Psoas muscle (tissue), 8 donors: ENCODE measurements around the gene RLN2. TPM values are rescaled to one million over a fixed set of nuclear protein-coding genes. Genes with fewer than 3 reads are reported as not detected.

Experiments used
- ATAC-seq, 4 donors: fragments of 200-7000 bp; cut with Tn5 transposase; one replicate each; pipeline ENCODE4 v1.9.1; 2020; ENCODE audit warnings: moderate library complexity in 3 of 4, mild to moderate bottlenecking in 2 of 4
- DNase-seq, 2 donors: peaks; one replicate each; pipeline ENCODE4 v3.0.0-alpha.2; 2020
- H3K27ac ChIP-seq: fragments of 200-600 bp; one replicate; pipeline ENCODE4 v1.8.0; 2022
- H3K27me3 ChIP-seq, 3 donors: fragments of 200-600 bp in 1 of 3; one replicate each; pipeline versions ENCODE4 v1.6.1 to v1.8.0; 2013 to 2022; ENCODE audit warnings: low read length in 2 of 3, mild to moderate bottlenecking in 2 of 3, moderate library complexity in 1 of 3; ENCODE audit not compliant: insufficient read depth in 3 of 3
- H3K36me3 ChIP-seq, 2 donors: fragments of 200-600 bp in 1 of 2; one replicate each; pipeline versions ENCODE4 v1.6.1 to v1.8.0; 2013 to 2022; ENCODE audit warnings: low read depth in 1 of 2, mild to moderate bottlenecking in 1 of 2, moderate library complexity in 1 of 2; ENCODE audit not compliant: insufficient read depth in 1 of 2
- H3K4me1 ChIP-seq: fragments of 200-600 bp; one replicate; pipeline ENCODE4 v1.8.0; 2022
- H3K4me3 ChIP-seq: fragments of 200-600 bp; one replicate; pipeline ENCODE4 v1.8.0; 2022; ENCODE audit warnings: mild to moderate bottlenecking
- H3K9me3 ChIP-seq: fragments of 200-600 bp; one replicate; pipeline ENCODE4 v1.8.0; 2022
- WGBS, 3 donors: extraction: QIAGEN DNeasy Blood & Tissue Kit; methylation state at CpG; one replicate each; pipeline versions ENCODE4 v1.1.6 to v1.1.7; 2013; 5-methylcytosine and 5-hydroxymethylcytosine counted together
- intact Hi-C, 2 donors: fragments of 100-400 bp; cut with DNase I; formaldehyde crosslinking; loops; one replicate each; pipeline versions ENCODE4 v1.11.0 to v1.14.2; 2022
- polyA plus RNA-seq, 3 donors: library from polyadenylated mRNA; stranded (reverse); fragments of 200-250 nt; gene quantifications; one replicate each; pipeline ENCODE4 v1.2.3, GENCODE V29; 2013
- total RNA-seq, 4 donors: library from RNA; stranded (reverse); fragmentation: NEBNext Ultra II Directional in 2 of 4; extraction: Animal tissue kit (Norgen Biotek cat#: 25700) in 2 of 4; gene quantifications; one replicate each; pipeline versions ENCODE4 v1.2.1 to v1.2.4, GENCODE V29; 2021 to 2023
- TF ChIP-seq, protein P1 (sequence below): fragments of 200-600 bp; IDR thresholded peaks from one replicate; pipeline ENCODE4 v1.8.0; 2022; ENCODE audit warnings: antibody characterized with exemption
- donor health status: healthy with polysubstance abuse.
- donor health status: DM: no; HTN: no; CAD: no; lungs with moderate emphysema.
- donor health status: Bipolar disorder and iron deficiency.
- donor health status: healthy.
- donor health status: DM: yes; HTN: yes; CAD: no.
- donor health status: DM: no; HTN: no; CAD: no.
- donor health status: DM: no; HTN: no; CAD: no.
- donor health status: DM: yes; HTN: yes; CAD: no.

Gene RLN2
- total and polyA plus RNA-seq, 7 donors: 0.17 TPM; not detected in 6

DNA sequence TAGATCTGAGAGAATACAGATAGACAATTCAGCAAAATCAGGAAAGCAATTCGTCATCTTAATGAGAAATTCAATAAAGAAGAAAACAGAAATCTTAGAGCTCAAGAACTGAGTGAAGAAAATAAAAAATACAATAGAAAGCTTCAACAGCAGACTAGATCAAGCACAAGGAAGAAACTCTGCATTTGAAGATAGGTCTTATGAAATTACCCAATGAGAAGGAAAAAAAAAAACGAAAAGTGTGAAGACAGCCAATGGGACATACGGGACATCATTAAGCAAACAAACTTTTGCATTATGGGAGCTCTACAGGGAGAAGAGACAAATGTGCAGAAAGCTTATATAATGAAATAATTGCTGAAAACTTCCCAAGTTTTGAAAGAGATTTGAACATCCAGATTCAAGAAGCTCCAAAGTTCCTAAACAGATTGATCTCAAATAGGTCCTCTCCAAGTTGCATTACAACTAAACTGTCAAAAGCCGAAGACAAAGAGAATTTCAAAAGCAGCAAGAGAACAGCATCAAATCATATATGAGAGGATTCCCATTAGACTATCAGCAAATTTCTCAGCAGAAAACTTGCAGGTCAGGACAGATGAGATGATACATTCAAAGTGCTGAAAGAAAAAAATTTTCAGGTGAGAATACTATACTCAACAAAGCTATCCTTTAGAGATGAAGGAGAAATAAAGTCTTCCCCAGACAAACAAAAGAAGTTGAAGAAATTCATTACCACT lies 10.8 kb upstream of the RLN2 start:
- H3K27me3 ChIP-seq: no peaks in the 10 kb centered on the region
- H3K9me3 ChIP-seq: peaks cover 19% of the 10 kb centered on the region
- no peaks in the 10 kb centered on the region for H3K36me3 ChIP-seq
- intact Hi-C loops: no loop called here
- DNase-seq: no peak
- no peak overlapping the region for H3K4me3 ChIP-seq
- 52 to 69% (median 69%) methylated on average over 4 of the region's 4 CpGs for WGBS, 3 donors
- TF ChIP-seq, protein P1, sequence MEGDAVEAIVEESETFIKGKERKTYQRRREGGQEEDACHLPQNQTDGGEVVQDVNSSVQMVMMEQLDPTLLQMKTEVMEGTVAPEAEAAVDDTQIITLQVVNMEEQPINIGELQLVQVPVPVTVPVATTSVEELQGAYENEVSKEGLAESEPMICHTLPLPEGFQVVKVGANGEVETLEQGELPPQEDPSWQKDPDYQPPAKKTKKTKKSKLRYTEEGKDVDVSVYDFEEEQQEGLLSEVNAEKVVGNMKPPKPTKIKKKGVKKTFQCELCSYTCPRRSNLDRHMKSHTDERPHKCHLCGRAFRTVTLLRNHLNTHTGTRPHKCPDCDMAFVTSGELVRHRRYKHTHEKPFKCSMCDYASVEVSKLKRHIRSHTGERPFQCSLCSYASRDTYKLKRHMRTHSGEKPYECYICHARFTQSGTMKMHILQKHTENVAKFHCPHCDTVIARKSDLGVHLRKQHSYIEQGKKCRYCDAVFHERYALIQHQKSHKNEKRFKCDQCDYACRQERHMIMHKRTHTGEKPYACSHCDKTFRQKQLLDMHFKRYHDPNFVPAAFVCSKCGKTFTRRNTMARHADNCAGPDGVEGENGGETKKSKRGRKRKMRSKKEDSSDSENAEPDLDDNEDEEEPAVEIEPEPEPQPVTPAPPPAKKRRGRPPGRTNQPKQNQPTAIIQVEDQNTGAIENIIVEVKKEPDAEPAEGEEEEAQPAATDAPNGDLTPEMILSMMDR: no peak
- H3K27ac ChIP-seq: no peak overlapping the region
- ATAC-seq: no peak
- no peaks in the 10 kb centered on the region for H3K4me1 ChIP-seq

DNA sequence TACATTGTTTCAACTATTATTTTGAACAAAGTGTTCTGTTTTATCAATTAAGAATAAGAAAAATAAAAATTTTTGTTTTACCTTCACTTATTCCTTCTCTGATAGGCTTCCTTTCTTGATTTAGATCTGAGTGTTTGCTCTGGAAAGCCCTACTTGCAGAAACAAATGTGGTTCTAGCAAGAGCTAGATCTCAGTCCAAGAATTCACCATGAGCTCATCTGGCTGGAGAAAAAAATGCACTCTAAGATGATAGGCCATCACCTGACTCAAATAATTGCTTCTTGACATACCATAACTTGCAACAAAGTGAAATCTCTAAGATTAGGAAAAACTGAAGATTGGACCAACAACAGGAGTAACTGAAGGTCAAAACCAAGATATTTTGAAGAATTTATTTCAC lies 6.3 kb upstream of the RLN2 start:
- Histone ChIP-seq H3K9me3 (peaks cover 10% of the 10 kb centered on the region), H3K27me3 (no peaks in the 10 kb centered on the region), H3K4me1 (no peaks in the 10 kb centered on the region), H3K4me3 (no peak overlapping the region), H3K27ac (no peak overlapping the region), H3K36me3 (no peaks in the 10 kb centered on the region)
- TF ChIP-seq, protein P1: no peak
- DNase-seq (no peak), ATAC-seq (no peak)
- intact Hi-C loops: no loop called here

DNA sequence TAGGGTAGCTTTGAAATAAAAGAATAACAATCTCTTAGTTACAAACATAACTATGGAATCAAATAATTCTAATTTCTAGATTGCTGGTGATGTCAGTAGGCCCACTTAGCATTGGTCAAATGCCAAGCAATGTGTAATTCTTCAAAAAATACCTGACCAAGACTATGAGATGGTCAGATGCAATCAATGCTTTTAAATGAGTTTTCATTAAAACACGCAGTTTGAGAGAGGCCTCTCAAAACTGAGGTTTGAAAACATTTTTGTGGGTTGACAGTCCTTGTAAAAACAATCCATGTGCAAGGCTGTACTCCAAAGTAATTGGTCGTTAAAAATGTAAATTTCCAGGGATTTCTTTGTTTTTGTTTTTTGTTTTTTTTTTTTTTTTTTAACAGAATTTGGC lies 1.2 kb upstream of the RLN2 start:
- TF ChIP-seq, protein P1: no peak
- intact Hi-C loops: no loop called here
- DNase-seq: no peak
- no peak overlapping the region for H3K27ac ChIP-seq
- ATAC-seq: no peak
- WGBS, 3 donors: 84 to 90% (median 86%) methylated on average over 2 of the region's 2 CpGs
- no peak overlapping the region for H3K4me3 ChIP-seq
- no peaks in the 10 kb centered on the region for H3K9me3 ChIP-seq
- no peaks in the 10 kb centered on the region for H3K4me1 ChIP-seq
- H3K36me3 ChIP-seq: no peaks in the 10 kb centered on the region
- H3K27me3 ChIP-seq: no peaks in the 10 kb centered on the region

DNA sequence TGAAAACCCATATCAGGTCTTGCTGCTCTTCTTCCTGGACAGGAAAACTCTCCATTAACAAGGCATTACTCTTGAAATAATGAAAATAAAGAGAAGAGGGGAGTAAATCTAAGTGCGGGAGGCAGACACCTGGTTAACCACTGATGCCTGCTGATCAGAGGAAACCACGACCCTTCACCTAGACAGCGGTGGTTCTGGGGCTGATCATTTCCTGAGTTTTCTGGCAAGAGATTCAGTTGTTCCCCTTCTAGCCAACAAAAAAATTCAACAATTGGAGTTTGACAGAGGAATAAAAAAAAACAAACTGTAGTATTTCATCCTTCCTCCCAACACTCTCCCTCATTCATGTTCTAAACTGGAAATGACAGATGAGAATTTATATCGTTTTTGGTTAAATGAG lies 3.0 kb downstream of the RLN2 start:
- Histone ChIP-seq H3K9me3 (no peaks in the 10 kb centered on the region), H3K4me1 (no peaks in the 10 kb centered on the region), H3K4me3 (no peak overlapping the region), H3K27ac (no peak overlapping the region), H3K36me3 (no peaks in the 10 kb centered on the region), H3K27me3 (no peaks in the 10 kb centered on the region)
- intact Hi-C loops: no loop called here
- DNase-seq (no peak), ATAC-seq (no peak)
- TF ChIP-seq, protein P1: no peak
- 61 to 74% (median 64%) methylated on average over 4 of the region's 4 CpGs for WGBS, 3 donors

DNA sequence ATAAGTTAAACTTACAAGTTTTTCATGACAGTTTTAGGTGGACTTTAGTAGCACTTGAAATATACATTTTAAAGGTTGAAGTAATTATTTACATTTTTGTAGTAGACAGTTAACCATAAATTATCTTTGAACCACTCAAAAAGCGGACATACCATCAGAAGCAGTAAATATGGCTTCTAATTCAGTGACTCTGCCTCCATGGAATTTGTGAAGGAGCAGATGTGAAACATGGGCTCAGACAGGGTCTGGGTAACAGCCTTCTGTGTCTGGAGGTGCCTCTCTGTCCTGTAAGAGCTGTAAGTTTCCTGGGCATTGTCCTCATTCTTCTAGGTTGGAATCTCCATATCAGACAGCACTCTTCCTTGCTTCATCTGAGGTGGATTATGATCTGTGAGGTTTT lies 12.4 kb downstream of the RLN2 start:
- Histone ChIP-seq H3K27me3 (no peaks in the 10 kb centered on the region), H3K4me3 (no peak overlapping the region), H3K36me3 (no peaks in the 10 kb centered on the region), H3K4me1 (no peaks in the 10 kb centered on the region), H3K27ac (no peak overlapping the region), H3K9me3 (no peaks in the 10 kb centered on the region)
- intact Hi-C loops: no loop called here
- DNase-seq (no peak), ATAC-seq (no peak)
- WGBS, 3 donors: 90 to 97% (median 97%) methylated on average over 1 of the region's 1 CpG
- TF ChIP-seq, protein P1: no peak
